MCF 10A (cell line): Measurements from ENCODE around the gene CCDC32. TPM values are rescaled to one million over a fixed set of nuclear protein-coding genes. Genes with fewer than 3 reads are reported as not detected.

ENCODE experiments used
- BruUV-seq: library from RNA; stranded (reverse); fragments of 400-500 nt; replicated peaks from 2 replicates; lab custom pipeline; 2021; lab: Mats Ljungman, UMichigan
- CTCF ChIA-PET: fragments of 300-600 bp; sonication (Branson Sonifier 250); formaldehyde crosslinking; extraction: SDS; loops from one replicate; lab custom pipeline; 2021; ENCODE audit warnings: antibody characterized with exemption, inconsistent platforms; lab: Yijun Ruan, JAX
- POLR2A ChIA-PET: fragments of 300-600, 350-650 bp; sonication (Branson Sonifier 250); formaldehyde crosslinking; extraction: SDS; loops from one replicate; lab custom pipeline; 2020; ENCODE audit warnings: antibody characterized with exemption, inconsistent platforms; lab: Yijun Ruan, JAX
- DNase-seq: peaks from one replicate; pipeline ENCODE4 v3.0.0-alpha.2; 2018; ENCODE audit not compliant: unreplicated experiment
- H3K27ac Mint-ChIP-seq: one replicate; pipeline ENCODE4 v1.8.0; 2022; ENCODE audit warnings: mild to moderate bottlenecking, low read depth, mixed read lengths; ENCODE audit not compliant: unreplicated experiment
- H3K27me3 Mint-ChIP-seq: one replicate; pipeline ENCODE4 v1.8.0; 2022; ENCODE audit warnings: mixed read lengths; ENCODE audit not compliant: insufficient read depth, unreplicated experiment
- H3K36me3 Mint-ChIP-seq: one replicate; pipeline ENCODE4 v1.8.0; 2022; ENCODE audit warnings: mild to moderate bottlenecking, moderate library complexity, mixed read lengths; ENCODE audit not compliant: insufficient read depth, unreplicated experiment
- H3K4me1 Mint-ChIP-seq: one replicate; pipeline ENCODE4 v1.8.0; 2022; ENCODE audit warnings: mixed read lengths; ENCODE audit not compliant: insufficient read depth, unreplicated experiment
- H3K4me3 Mint-ChIP-seq: one replicate; pipeline ENCODE4 v1.8.0; 2022; ENCODE audit warnings: mild to moderate bottlenecking, moderate library complexity, mixed read lengths; ENCODE audit not compliant: unreplicated experiment
- H3K9me3 Mint-ChIP-seq: one replicate; pipeline ENCODE4 v1.8.0; 2022; ENCODE audit warnings: mixed read lengths; ENCODE audit not compliant: unreplicated experiment
- intact Hi-C: fragments of 100-400 bp; cut with micrococcal nuclease; formaldehyde crosslinking; loops from 2 replicates; pipeline ENCODE4 v1.14.1; 2022
- total RNA-seq: library from RNA; stranded (reverse); gene quantifications from 2 replicates; pipeline ENCODE4 v1.2.3, GENCODE V29; 2022
- TF ChIP-seq, protein P1 (sequence below): fragments of 200-600 bp; IDR thresholded peaks from one replicate; pipeline ENCODE4 v1.8.0; 2022; ENCODE audit warnings: antibody characterized with exemption, mild to moderate bottlenecking; ENCODE audit not compliant: unreplicated experiment

CCDC32 gene
- total RNA-seq, 1 experiment from 2014 or later, result 18.1 TPM

DNA sequence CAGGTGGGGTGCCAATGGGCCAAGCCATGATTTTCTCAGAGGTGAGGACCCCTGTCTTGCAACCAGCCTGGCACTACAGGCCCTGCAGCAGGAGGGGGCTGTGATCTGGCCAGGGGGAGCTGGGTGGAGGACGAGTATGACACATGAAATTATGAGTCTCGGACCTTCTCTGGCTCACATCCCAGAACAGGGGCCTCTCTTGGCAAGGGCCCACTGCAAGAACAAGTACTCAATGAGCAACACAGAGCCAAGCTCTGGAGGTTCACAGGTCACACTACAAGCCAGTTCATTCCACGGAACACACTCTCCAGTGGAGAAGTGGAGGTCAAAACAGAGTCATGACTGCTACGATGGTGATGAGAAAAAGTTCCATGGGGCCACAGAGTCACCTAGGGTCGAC is 28.3 kb downstream of the CCDC32 start:
- Mint-ChIP-seq H3K4me1 (no peaks in the 10 kb centered on the region), H3K36me3 (peaks cover 11% of the 10 kb centered on the region), H3K9me3 (no peaks in the 10 kb centered on the region), H3K27me3 (no peaks in the 10 kb centered on the region), H3K4me3 (no peak overlapping the region), H3K27ac (no peak overlapping the region)
- POLR2A ChIA-PET, result no interaction called here
- DNase-seq, result peak; percentile 29
- intact Hi-C loops, result no loop called here
- CTCF ChIA-PET, result interaction anchor here (0.6 kb wide), 1 partner anchor 293 kb away, joined by 5 read pairs; no protein-coding TSS in a partner anchor
- BruUV-seq, result no TSS peak
- TF ChIP-seq, protein P1, sequence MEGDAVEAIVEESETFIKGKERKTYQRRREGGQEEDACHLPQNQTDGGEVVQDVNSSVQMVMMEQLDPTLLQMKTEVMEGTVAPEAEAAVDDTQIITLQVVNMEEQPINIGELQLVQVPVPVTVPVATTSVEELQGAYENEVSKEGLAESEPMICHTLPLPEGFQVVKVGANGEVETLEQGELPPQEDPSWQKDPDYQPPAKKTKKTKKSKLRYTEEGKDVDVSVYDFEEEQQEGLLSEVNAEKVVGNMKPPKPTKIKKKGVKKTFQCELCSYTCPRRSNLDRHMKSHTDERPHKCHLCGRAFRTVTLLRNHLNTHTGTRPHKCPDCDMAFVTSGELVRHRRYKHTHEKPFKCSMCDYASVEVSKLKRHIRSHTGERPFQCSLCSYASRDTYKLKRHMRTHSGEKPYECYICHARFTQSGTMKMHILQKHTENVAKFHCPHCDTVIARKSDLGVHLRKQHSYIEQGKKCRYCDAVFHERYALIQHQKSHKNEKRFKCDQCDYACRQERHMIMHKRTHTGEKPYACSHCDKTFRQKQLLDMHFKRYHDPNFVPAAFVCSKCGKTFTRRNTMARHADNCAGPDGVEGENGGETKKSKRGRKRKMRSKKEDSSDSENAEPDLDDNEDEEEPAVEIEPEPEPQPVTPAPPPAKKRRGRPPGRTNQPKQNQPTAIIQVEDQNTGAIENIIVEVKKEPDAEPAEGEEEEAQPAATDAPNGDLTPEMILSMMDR, result no peak

DNA sequence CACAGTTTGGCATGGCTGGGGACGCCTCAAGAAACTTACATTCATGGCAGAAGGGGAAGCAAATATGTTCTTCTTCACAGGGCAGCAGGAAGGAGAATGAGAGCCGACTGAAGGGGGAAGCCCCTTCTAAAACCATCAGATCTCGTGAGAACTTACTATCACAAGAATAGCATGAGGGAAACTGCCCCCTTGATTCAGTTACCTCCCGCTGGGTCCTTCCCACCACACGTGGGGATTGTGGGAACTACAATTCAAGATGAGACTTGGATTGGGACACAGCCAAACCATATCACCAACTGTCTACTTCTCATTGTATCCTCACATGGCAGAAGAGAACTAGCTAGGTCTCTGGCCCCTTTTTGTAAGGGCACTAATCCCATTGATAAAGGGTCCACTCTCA is 30.5 kb downstream of the CCDC32 start:
- ChIA-PET CTCF (no interaction called here), POLR2A (no interaction called here)
- H3K27ac Mint-ChIP-seq, result no peak overlapping the region
- no peaks in the 10 kb centered on the region for H3K4me1 Mint-ChIP-seq
- H3K27me3 Mint-ChIP-seq, result no peaks in the 10 kb centered on the region
- H3K9me3 Mint-ChIP-seq, result no peaks in the 10 kb centered on the region
- TF ChIP-seq, protein P1, result no peak
- no peak overlapping the region for H3K4me3 Mint-ChIP-seq
- peaks cover 11% of the 10 kb centered on the region for H3K36me3 Mint-ChIP-seq
- no TSS peak for BruUV-seq
- no peak for DNase-seq
- intact Hi-C loops, result no loop called here

DNA sequence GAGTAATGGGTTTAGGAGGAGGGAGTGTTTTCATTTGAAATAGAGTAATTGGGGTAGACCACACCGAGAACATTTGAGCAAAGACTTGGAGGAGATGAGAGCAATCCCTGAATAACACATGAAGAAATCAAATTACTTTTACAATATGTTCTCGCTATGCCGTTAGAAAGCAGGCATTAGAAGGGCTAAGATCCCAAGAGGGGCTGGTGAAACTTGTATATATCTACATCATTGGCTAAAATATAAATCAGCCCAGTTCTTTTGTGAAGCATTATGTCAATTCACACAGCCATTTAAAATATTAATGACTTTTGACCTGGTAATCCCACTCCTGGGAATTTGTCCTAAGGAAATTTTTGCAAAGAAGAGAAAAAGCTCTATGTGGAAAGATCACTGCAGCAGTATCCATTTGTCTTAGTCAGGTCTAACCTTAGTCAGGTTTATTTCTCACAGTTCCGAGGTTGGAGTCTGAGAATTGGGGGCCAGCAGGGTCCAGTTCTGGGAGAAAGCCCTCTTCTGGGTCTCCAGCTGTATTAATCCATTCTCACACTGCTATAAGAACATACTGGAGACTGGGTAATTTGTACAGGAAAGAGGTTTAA is 31.0 kb downstream of the CCDC32 start:
- ChIA-PET POLR2A (no interaction called here), CTCF (no interaction called here)
- peaks cover 11% of the 10 kb centered on the region for H3K36me3 Mint-ChIP-seq
- no peak for DNase-seq
- no peak overlapping the region for H3K27ac Mint-ChIP-seq
- no peaks in the 10 kb centered on the region for H3K27me3 Mint-ChIP-seq
- BruUV-seq, result no TSS peak
- TF ChIP-seq, protein P1, result no peak
- H3K4me3 Mint-ChIP-seq, result no peak overlapping the region
- H3K9me3 Mint-ChIP-seq, result no peaks in the 10 kb centered on the region
- no peaks in the 10 kb centered on the region for H3K4me1 Mint-ChIP-seq
- intact Hi-C loops, result no loop called here

DNA sequence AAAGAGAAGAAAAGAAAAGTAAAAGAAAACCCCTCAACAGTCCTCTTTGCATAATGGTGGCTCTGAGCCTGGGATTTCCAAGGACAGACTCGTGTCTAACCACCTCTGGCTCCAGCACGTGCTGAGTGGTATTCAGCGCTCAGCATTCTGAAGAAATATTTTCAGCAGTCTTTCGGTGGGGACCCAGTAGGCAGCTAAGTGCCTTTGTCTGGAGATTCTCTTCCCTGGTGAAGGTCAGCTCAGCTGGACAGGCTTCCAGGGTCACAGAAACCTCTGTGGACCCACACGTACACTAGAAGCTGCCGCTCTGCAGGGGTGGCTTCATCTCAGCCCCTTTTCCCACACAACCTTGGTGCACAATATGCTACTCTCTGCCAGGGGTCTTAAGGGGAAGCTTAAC is 36.0 kb downstream of the CCDC32 start:
- intact Hi-C loops, result no loop called here
- no peak for DNase-seq
- TF ChIP-seq, protein P1, result no peak
- H3K27ac Mint-ChIP-seq, result no peak overlapping the region
- H3K4me1 Mint-ChIP-seq, result no peaks in the 10 kb centered on the region
- ChIA-PET POLR2A (no interaction called here), CTCF (no interaction called here)
- no peak overlapping the region for H3K4me3 Mint-ChIP-seq
- no peaks in the 10 kb centered on the region for H3K27me3 Mint-ChIP-seq
- no TSS peak for BruUV-seq
- no peaks in the 10 kb centered on the region for H3K36me3 Mint-ChIP-seq
- no peaks in the 10 kb centered on the region for H3K9me3 Mint-ChIP-seq
